ENCODE data around the gene CAPZB.

The CAPZB gene

GRCh38 chr1:19426294-19427086 lies 58.8 kb downstream of the CAPZB start:
- DNase-seq, result no peak

DNA sequence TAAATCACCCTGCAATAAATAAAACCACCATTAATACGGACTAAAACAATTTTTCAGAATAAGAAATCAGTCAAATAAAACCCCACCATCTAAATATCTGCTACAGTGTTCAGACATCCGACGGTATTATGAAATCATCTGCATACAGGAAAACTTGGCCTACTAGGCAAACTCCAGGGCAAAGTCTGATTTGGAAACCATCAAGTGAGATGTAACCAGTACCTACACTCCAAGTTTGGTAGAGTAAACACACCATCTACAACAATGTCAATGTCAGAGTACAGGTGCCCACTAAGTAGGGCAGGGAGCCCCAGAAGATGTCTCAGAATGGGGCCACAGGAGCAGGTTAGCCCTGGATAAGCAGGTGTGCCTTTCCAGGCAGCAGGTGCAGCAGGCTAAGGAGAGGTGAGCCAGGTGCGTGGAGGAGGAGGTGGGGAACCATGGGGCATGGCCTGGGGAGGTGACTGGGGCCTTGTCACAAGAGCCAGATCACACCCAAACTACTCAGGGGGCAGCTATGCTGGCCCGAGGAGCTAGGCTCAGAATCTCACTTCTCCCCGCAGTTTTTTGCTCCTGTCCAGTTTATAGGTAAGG lies 59.6 kb downstream of the CAPZB start:
- no peak for DNase-seq

- peak in 1 of 2 donors; percentile 22 for DNase-seq
Measured at GRCh38 chr1:19424651-19425570, 60.4 kb downstream of the CAPZB start.

- no peak for DNase-seq
Measured at GRCh38 chr1:19423130-19423529, 62.2 kb downstream of the CAPZB start.

DNA sequence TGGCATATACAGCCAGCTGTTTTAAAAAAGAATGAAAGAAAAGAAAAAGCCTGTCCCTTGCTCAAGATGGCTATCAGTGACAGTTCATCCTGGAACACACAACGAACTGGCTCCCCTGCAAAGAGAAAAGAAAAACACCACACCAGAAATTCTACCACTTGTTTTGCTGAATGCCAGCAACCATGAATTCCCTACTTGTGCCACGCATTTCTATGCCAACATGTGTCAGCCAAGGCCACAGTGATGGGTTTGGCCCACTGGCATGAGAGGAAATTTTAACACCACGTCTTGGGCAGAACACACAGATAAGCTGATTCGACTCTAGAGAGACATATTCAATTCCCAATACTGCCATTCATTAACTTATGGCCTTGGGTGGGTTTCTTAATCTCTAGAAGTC lies 64.0 kb downstream of the CAPZB start:
- no peak for DNase-seq

- no peak for DNase-seq
Measured at GRCh38 chr1:19420606-19421005, 64.7 kb downstream of the CAPZB start.

DNA sequence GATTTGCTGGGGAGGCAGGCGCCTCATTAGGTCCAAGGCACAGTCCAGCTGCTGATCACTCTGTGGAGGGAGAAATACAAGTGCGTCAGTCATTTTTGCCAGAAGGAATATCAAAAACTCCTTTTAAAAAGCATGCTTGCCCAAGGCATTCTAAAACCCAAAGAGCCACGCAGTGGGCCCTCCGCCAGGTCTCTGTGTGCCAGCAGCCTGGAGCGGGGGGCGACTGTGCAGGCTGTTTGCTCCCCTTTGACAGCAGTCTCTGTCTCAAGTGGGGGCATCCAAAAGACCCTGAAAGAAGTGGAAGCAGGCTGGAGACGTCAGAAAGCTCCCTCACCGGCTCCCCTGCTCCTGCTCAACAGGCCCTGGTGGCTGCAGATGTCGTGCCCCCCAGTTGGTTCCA lies 65.6 kb downstream of the CAPZB start:
- DNase-seq, result no peak

GRCh38 chr1:19418503-19418971 lies 66.8 kb downstream of the CAPZB start:
- DNase-seq, result no peak

- no peak for DNase-seq
Measured at GRCh38 chr1:19416921-19417470, 68.3 kb downstream of the CAPZB start.

DNA sequence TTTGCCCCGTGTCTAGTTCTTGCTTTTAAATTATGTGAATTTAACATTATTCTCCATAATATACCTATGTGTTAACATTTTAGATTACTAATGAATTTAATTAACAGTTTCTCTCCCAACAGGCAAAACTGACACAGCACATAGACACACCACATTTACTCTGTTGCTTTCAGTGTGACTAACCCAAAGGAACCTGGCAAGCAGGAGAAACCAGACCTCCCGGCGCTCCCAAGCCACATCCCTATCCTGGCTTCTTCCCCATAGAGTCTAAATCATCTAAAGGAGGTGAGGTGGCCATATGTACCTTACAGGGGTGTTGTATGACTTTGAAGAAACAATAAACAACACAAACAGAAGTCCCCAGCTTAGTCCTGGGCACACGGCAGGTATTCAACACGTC lies 69.2 kb downstream of the CAPZB start:
- no peak for DNase-seq

DNA sequence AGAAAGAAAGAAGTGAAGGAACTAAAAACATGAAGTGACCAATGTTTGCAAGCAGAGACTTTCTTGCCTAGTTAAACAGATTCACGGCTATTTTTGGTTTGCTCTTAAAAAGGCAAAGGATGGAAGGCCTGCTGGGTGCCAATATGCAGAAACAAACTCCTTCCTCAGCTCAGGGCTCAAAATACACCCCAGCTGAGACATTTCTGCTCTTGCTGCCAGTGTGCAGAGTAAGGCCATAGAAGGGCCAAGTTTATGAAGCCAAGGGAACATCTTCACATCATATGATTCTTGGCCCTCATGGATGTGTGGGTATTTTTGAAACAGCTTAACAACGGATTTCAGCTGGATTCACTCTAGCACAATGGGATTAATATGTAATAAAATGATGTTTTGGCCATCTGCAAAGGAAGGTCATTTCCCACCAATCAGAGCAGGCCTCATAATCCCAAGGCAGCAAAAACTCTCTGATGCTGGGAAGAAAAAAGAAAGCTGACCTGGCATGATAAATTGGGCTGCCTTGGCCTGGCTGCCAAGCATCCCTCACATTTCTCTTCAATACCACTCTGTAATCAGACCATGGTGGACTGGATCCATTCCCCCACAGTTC lies 70.7 kb downstream of the CAPZB start:
- peak in 1 of 2 donors; percentile 57 for DNase-seq

- no peak for DNase-seq
Measured at GRCh38 chr1:19413999-19414398, 71.3 kb downstream of the CAPZB start.

DNA sequence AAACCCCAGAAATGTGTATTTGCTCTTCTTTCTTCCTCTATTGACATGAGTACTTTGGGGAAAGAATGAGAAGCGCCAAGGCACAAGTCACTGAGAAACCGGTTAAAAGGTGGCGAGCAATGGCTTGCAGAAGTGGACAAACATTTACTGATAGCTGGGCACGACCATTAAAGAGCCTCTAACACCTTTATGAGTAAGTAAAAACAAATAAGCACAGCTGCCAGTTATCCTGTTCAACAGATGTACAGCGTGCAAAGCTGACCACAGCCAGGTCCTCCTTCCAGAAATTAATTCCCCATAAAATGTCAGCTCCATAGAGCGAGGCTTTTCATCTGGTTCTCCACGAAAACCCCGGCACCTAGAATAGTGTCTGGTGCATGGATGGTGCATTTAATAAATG lies 72.7 kb downstream of the CAPZB start:
- DNase-seq, result no peak

GRCh38 chr1:19411612-19412011 lies 73.7 kb downstream of the CAPZB start:
- no peak for DNase-seq

DNA sequence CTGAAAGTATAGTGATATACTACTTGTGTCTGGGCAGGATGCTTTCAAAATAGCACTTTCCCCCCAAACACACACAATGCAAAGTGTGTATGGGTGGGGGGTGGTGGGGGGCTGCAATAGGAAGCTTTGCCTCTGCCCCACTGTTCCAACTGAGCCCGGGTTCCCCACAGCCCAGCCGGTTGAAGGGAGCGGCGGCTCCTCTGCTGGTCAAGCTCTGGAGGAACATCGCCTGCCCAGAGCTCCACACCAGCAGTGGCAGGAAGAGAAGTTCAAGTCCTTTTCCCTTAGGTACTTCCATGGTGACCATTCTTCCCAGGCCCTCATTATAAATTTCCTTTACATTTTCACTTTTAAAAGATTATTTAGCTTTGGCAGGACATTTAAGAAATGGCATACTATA lies 74.9 kb downstream of the CAPZB start:
- DNase-seq, result no peak

GRCh38 chr1:19409477-19410341 lies 75.6 kb downstream of the CAPZB start:
- no peak for DNase-seq

- DNase-seq, result no peak
Measured at GRCh38 chr1:19407494-19408096, 77.7 kb downstream of the CAPZB start.

DNA sequence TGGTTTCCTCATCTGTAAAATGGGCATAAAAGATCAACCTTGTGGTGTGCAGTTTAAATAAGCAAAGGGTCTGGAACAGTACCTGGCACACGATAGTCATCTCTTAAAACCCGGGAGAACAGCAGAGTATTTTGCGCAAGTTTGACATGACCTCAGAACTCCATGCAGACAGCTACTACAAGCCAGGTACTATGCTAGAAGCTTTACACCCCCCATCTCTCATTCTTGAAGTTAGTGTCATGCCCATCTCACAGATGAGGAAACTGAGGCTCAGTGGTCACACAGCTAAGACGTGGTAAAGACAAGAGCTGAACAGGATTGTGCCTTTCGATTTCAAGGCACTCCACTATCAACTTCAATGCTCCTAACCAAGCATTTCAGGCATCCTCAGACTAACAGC lies 78.7 kb downstream of the CAPZB start:
- DNase-seq, result no peak

DNA sequence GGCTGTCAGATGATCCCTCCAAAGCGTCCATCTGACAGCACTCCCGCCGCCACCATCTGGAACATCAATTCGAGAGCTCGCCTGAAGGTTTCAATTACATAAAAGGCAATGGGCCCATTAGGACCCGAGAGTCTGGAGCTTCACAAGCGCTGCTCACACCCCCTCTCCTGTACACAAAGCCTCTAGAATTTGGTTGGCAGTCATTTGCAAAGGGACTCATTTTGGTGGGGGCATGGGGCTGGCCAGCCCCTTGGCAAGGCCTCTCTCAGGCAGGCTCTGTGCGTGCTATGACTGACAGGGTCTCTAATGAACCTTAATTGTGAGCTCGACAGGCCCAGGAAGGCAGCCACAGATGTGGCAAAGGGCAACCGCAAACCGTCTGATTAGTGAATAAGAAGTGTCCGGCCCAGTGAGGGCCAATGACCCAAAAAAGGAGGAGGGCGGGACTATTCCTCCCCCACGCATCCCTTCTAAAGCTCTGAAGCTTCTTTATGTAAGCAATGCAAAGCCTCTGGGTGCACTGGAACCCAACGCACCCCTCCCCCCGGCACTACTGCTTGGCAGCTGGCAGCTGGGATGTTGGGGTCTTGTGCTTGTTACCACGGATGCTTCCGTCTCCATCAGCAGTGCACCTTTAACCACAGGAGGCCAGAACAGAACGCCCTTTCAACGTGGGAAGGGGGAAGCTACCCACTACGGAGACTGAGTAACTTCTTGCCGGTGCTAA lies 79.4 kb downstream of the CAPZB start:
- peak in 1 of 2 donors; percentile 51 for DNase-seq

GRCh38 chr1:19405195-19405760 lies 80.1 kb downstream of the CAPZB start:
- DNase-seq, result no peak
